ENCODE measurements around the gene SARS1. TPM values are rescaled to one million over a fixed set of nuclear protein-coding genes. Genes with fewer than 3 reads are reported as not detected.
A peak's percentile ranks its signal among the peaks of the same experiment; 100 is the strongest.

Gene SARS1
- total RNA-seq, 1 experiment from 2014 or later = 492 TPM

- Mint-ChIP-seq H3K27me3 (ENCODE audit: insufficient read depth, unreplicated experiment) (no peaks in the 10 kb centered on the region), H3K9me3 (ENCODE audit: unreplicated experiment) (no peaks in the 10 kb centered on the region), H3K27ac (ENCODE audit: low read depth, unreplicated experiment) (peak overlapping the region; percentile 78), H3K4me3 (ENCODE audit: unreplicated experiment) (no peak overlapping the region), H3K4me1 (ENCODE audit: insufficient read depth, unreplicated experiment) (peaks cover 12% of the 10 kb centered on the region), H3K36me3 (ENCODE audit: insufficient read depth, unreplicated experiment) (peaks cover 77% of the 10 kb centered on the region)
- POLR2A ChIA-PET = interaction anchor here (0.8 to 5.2 kb wide), 7 partner anchors 8 to 27 kb away, joined by 3 to 72 read pairs (median 10); partner anchors contain the start of gene SARS1
- no peak for TF ChIP-seq CTCF (IDR thresholded peaks at IDR 0.05; ENCODE audit: unreplicated experiment)
- no peak for DNase-seq (ENCODE audit: unreplicated experiment)
- intact Hi-C loops (cut with micrococcal nuclease) = no loop called here
- BruUV-seq (replicated peaks) = no TSS peak
- CTCF ChIA-PET = interaction anchor here (0.6 to 4.2 kb wide), 7 partner anchors 10 to 173 kb away, joined by 3 to 27 read pairs (median 4); partner anchors contain the start of gene SARS1
These were observed 11.6 kb downstream of the SARS1 start for GRCh38 chr1:109225308-109225707.

DNA sequence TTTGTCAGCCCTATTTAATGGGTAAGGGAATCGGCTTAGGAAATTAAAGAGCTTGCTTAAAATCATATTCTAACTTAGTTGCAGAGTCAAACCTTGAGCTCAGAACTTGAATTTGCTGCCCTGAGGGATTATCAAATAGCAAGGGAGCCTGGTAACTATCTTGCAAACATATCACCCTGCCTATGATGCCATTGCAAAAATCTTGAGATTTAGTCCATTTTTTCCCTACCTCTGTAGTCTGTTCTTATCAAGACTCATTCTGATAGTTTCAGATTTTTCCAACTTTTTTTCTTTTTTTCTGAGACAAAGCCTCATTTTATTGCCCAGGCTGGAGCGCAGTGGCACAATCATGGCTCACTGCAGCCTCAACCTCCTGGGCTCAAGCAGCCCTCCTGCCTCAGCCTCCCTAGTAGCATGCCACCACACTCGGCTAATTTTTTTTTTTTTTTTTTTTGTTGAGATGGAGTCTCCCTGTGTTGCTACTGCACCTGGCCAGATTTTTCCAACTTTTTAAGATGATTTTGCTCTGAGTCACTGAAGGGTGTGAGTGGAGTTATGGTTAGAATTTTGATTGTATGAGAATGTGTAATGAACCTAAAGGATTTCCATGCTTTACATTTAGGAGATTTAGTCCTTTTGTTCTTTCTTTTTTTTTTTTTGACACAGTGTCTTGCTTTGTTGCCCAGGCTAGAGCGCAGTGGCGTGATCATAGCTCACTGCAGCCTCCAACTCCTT, 12.2 kb downstream of the SARS1 start:
- H3K4me1 Mint-ChIP-seq (ENCODE audit: insufficient read depth, unreplicated experiment) = peaks cover 12% of the 10 kb centered on the region
- POLR2A ChIA-PET = interaction anchor here (0.8 to 5.2 kb wide), 9 partner anchors 9 to 201 kb away, joined by 3 to 72 read pairs (median 9); partner anchors contain the start of gene SARS1
- CTCF ChIA-PET = interaction anchor here (1.1 to 4.2 kb wide), 3 partner anchors 11 to 25 kb away, joined by 6 to 27 read pairs (median 12); partner anchors contain the start of gene SARS1
- no TSS peak for BruUV-seq (replicated peaks)
- H3K27me3 Mint-ChIP-seq (ENCODE audit: insufficient read depth, unreplicated experiment) = no peaks in the 10 kb centered on the region
- H3K27ac Mint-ChIP-seq (ENCODE audit: low read depth, unreplicated experiment) = peak overlapping the region; percentile 78
- TF ChIP-seq CTCF (IDR thresholded peaks at IDR 0.05; ENCODE audit: unreplicated experiment) = no peak
- DNase-seq (ENCODE audit: unreplicated experiment) = peak; percentile 23
- no peak overlapping the region for H3K4me3 Mint-ChIP-seq (ENCODE audit: unreplicated experiment)
- H3K36me3 Mint-ChIP-seq (ENCODE audit: insufficient read depth, unreplicated experiment) = peaks cover 81% of the 10 kb centered on the region
- intact Hi-C loops (cut with micrococcal nuclease) = no loop called here
- H3K9me3 Mint-ChIP-seq (ENCODE audit: unreplicated experiment) = no peaks in the 10 kb centered on the region

- CTCF ChIA-PET = interaction anchor here (0.7 to 0.8 kb wide), 2 partner anchors 11 to 20 kb away, joined by 3 to 7 read pairs; no protein-coding TSS in a partner anchor
- no peak overlapping the region for H3K27ac Mint-ChIP-seq (ENCODE audit: low read depth, unreplicated experiment)
- POLR2A ChIA-PET = interaction anchor here (0.9 to 1.1 kb wide), 2 partner anchors 19 to 128 kb away, joined by 3 read pairs; no protein-coding TSS in a partner anchor
- no peak for TF ChIP-seq CTCF (IDR thresholded peaks at IDR 0.05; ENCODE audit: unreplicated experiment)
- DNase-seq (ENCODE audit: unreplicated experiment) = no peak
- no peaks in the 10 kb centered on the region for H3K27me3 Mint-ChIP-seq (ENCODE audit: insufficient read depth, unreplicated experiment)
- H3K4me1 Mint-ChIP-seq (ENCODE audit: insufficient read depth, unreplicated experiment) = peaks cover 12% of the 10 kb centered on the region
- H3K9me3 Mint-ChIP-seq (ENCODE audit: unreplicated experiment) = no peaks in the 10 kb centered on the region
- no peak overlapping the region for H3K4me3 Mint-ChIP-seq (ENCODE audit: unreplicated experiment)
- no TSS peak for BruUV-seq (replicated peaks)
- H3K36me3 Mint-ChIP-seq (ENCODE audit: insufficient read depth, unreplicated experiment) = peaks cover 92% of the 10 kb centered on the region
- intact Hi-C loops (cut with micrococcal nuclease) = no loop called here
These were observed 14.4 kb downstream of the SARS1 start for GRCh38 chr1:109228167-109228566.

DNA sequence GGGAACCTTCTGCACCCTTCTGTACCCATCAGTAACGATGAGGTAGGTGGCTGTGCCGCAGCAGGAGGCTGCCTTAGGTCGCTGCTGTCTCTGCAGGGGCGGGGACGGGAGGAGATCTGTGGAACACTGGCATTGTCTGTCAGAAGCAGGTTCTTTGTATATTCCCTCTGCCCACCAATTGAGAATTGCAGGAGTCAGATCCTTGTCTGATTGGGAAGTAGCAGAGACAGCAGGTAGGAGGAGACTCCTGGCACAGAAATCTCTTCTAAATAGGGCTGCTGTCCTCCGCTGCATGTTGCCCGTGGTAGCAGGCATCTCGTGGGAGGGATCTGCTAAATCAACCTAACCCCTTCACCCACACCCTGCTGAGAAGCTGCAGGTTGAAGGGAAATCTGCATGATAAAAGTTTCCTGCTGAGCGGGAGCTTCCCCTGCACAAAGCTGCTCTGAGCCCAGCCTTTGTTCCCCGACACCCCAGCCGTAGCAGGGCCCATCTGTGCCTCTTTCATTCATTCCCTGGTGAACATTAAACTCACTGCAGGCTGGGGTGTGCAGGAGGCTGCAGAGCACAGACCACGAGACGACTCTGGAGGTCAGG, 15.9 kb downstream of the SARS1 start:
- Mint-ChIP-seq H3K27ac (ENCODE audit: low read depth, unreplicated experiment) (no peak overlapping the region), H3K27me3 (ENCODE audit: insufficient read depth, unreplicated experiment) (no peaks in the 10 kb centered on the region), H3K4me1 (ENCODE audit: insufficient read depth, unreplicated experiment) (peaks cover 12% of the 10 kb centered on the region), H3K36me3 (ENCODE audit: insufficient read depth, unreplicated experiment) (peaks cover 92% of the 10 kb centered on the region), H3K9me3 (ENCODE audit: unreplicated experiment) (no peaks in the 10 kb centered on the region), H3K4me3 (ENCODE audit: unreplicated experiment) (no peak overlapping the region)
- CTCF ChIA-PET = interaction anchor here (0.6 kb wide), 2 partner anchors 27 to 118 kb away, joined by 3 to 4 read pairs; no protein-coding TSS in a partner anchor
- POLR2A ChIA-PET = interaction anchor here (1.2 kb wide), 1 partner anchor 10 kb away, joined by 3 read pairs; no protein-coding TSS in a partner anchor
- no peak for DNase-seq (ENCODE audit: unreplicated experiment)
- intact Hi-C loops (cut with micrococcal nuclease) = no loop called here
- BruUV-seq (replicated peaks) = no TSS peak
- TF ChIP-seq CTCF (IDR thresholded peaks at IDR 0.05; ENCODE audit: unreplicated experiment) = no peak

All from MCF 10A (cell line).